Stimulated activated naive CD8-positive, alpha-beta T cell treated with anti-CD3 and anti-CD28 coated beads, Interleukin-15, Interleukin-2, amounts not matched to agents 100 U/mL and 50 U/mL, for 24 hours (primary cell): ENCODE data around the gene KDM1A.
A peak's percentile ranks its signal among the peaks of the same experiment; 100 is the strongest.

Source experiments
- ATAC-seq: fragments of 150-1000 bp; cut with Tn5 transposase; one replicate; pipeline ENCODE4 v1.10.0; 2021
- DNase-seq: peaks from one replicate; pipeline ENCODE4 v3.0.0; 2021

The KDM1A gene

GRCh38 chr1:23069675-23070074 is 50.4 kb downstream of the KDM1A start:
- no peak for ATAC-seq

GRCh38 chr1:23074012-23074411 is 54.7 kb downstream of the KDM1A start:
- no peak for DNase-seq

More at GRCh38 chr1:23069675-23070074, 50.4 kb downstream of the KDM1A start:
- DNase-seq, result no peak

GRCh38 chr1:23079025-23079424 is 59.8 kb downstream of the KDM1A start:
- ATAC-seq, result no peak
- no peak for DNase-seq

More at GRCh38 chr1:23074012-23074411, 54.7 kb downstream of the KDM1A start:
- no peak for ATAC-seq

GRCh38 chr1:23080885-23081284 is 61.6 kb downstream of the KDM1A start:
- DNase-seq (no peak), ATAC-seq (no peak)

- ATAC-seq (no peak), DNase-seq (no peak)
Observed at GRCh38 chr1:23081376-23081775, 62.1 kb downstream of the KDM1A start.

GRCh38 chr1:23083714-23084480 is 64.6 kb downstream of the KDM1A start:
- DNase-seq (no peak), ATAC-seq (no peak)

- ATAC-seq, result no peak
- no peak for DNase-seq
Observed at GRCh38 chr1:23084880-23085279, 65.6 kb downstream of the KDM1A start.

- DNase-seq (no peak), ATAC-seq (no peak)
Observed at GRCh38 chr1:23085696-23086095, 66.4 kb downstream of the KDM1A start.

- ATAC-seq (no peak), DNase-seq (no peak)
Observed at GRCh38 chr1:23088027-23088426, 68.8 kb downstream of the KDM1A start.

- ATAC-seq, result no peak
- DNase-seq, result no peak
Observed at GRCh38 chr1:23090056-23090455, 70.8 kb downstream of the KDM1A start.

- no peak for DNase-seq
Observed at GRCh38 chr1:23091545-23091944, 72.3 kb downstream of the KDM1A start.

GRCh38 chr1:23092447-23092846 is 73.2 kb downstream of the KDM1A start:
- DNase-seq (no peak), ATAC-seq (no peak)

More at GRCh38 chr1:23091545-23091944, 72.3 kb downstream of the KDM1A start:
- no peak for ATAC-seq

GRCh38 chr1:23097316-23097715 is 78.0 kb downstream of the KDM1A start:
- ATAC-seq (no peak), DNase-seq (no peak)

- ATAC-seq (peak; percentile 41), DNase-seq (peak; percentile 57)
Observed at GRCh38 chr1:23098463-23099170, 79.3 kb downstream of the KDM1A start.

- ATAC-seq, result no peak
- DNase-seq, result no peak
Observed at GRCh38 chr1:23099171-23099536, 79.9 kb downstream of the KDM1A start.

GRCh38 chr1:23100074-23100748 is 80.9 kb downstream of the KDM1A start:
- peak; percentile 83 for ATAC-seq
- peak; percentile 32 for DNase-seq

GRCh38 chr1:23101101-23101827 is 82.0 kb downstream of the KDM1A start:
- DNase-seq, result no peak
- no peak for ATAC-seq

- no peak for ATAC-seq
- DNase-seq, result no peak
Observed at GRCh38 chr1:23101887-23102286, 82.6 kb downstream of the KDM1A start.

- DNase-seq (no peak), ATAC-seq (no peak)
Observed at GRCh38 chr1:23102289-23102688, 83.0 kb downstream of the KDM1A start.

GRCh38 chr1:23103001-23103889 is 84.0 kb downstream of the KDM1A start:
- peak; percentile 19 for DNase-seq
- peak; percentile 82 for ATAC-seq

GRCh38 chr1:23108918-23109533 is 89.8 kb downstream of the KDM1A start:
- ATAC-seq (peak; percentile 80), DNase-seq (peak; percentile 10)
